CD4-positive, alpha-beta T cell treated with Interleukin-21 for 1 hour (primary cell): ENCODE measurements around the gene MKNK1.

ENCODE experiments used
- DNase-seq: peaks from one replicate; pipeline ENCODE4 v3.0.0-alpha.2; 2020

Gene MKNK1

GRCh38 chr1:46536527-46536926 is 67.5 kb downstream of the MKNK1 start:
- DNase-seq = no peak

- no peak for DNase-seq
These were observed 69.0 kb downstream of the MKNK1 start for GRCh38 chr1:46535063-46535462.

- peak; percentile 58 for DNase-seq
These were observed 70.7 kb downstream of the MKNK1 start for GRCh38 chr1:46533179-46533864.

- DNase-seq = peak; percentile 67
These were observed 71.4 kb downstream of the MKNK1 start for GRCh38 chr1:46532498-46533178.

GRCh38 chr1:46532095-46532494 is 72.0 kb downstream of the MKNK1 start:
- no peak for DNase-seq

GRCh38 chr1:46530791-46531409 is 73.2 kb downstream of the MKNK1 start:
- DNase-seq = no peak

- DNase-seq = no peak
These were observed 73.8 kb downstream of the MKNK1 start for GRCh38 chr1:46530311-46530710.

- DNase-seq = no peak
These were observed 74.9 kb downstream of the MKNK1 start for GRCh38 chr1:46529031-46529630.

- no peak for DNase-seq
These were observed 75.6 kb downstream of the MKNK1 start for GRCh38 chr1:46528297-46528955.

GRCh38 chr1:46527474-46528296 is 76.4 kb downstream of the MKNK1 start:
- DNase-seq = peak; percentile 71

- DNase-seq = no peak
These were observed 77.3 kb downstream of the MKNK1 start for GRCh38 chr1:46526691-46527291.

GRCh38 chr1:46526013-46526690 is 77.9 kb downstream of the MKNK1 start:
- no peak for DNase-seq

GRCh38 chr1:46525253-46525983 is 78.7 kb downstream of the MKNK1 start:
- DNase-seq = no peak

GRCh38 chr1:46524843-46525242 is 79.2 kb downstream of the MKNK1 start:
- DNase-seq = no peak

GRCh38 chr1:46523496-46524353 is 80.3 kb downstream of the MKNK1 start:
- DNase-seq = no peak

GRCh38 chr1:46522969-46523320 is 81.1 kb downstream of the MKNK1 start:
- no peak for DNase-seq

GRCh38 chr1:46522184-46522968 is 81.7 kb downstream of the MKNK1 start:
- DNase-seq = no peak

- DNase-seq = no peak
These were observed 82.7 kb downstream of the MKNK1 start for GRCh38 chr1:46521414-46521813.
